T-cell (primary cell): ENCODE data around the gene WDR7. TPM values are rescaled to one million over a fixed set of nuclear protein-coding genes. Genes with fewer than 3 reads are reported as not detected.
A peak's percentile ranks its signal among the peaks of the same experiment; 100 is the strongest.

Experiments
- ATAC-seq, 4 experiments: fragments of 200-7000 bp in 3 of 4; fragments of 150-1000 bp in 1 of 4; cut with Tn5 transposase; replicated peaks in 1 of 4; 1 replicate in 3 of 4; 2 replicates in 1 of 4; pipeline ENCODE4 v1.10.0; 2021; ENCODE audit warnings: moderate library complexity in 3 of 4, mild to moderate bottlenecking in 2 of 4, moderate number of reproducible peaks in 1 of 4
- CTCF ChIA-PET, 2 donors: fragments of 300-600 bp; sonication (Branson Sonifier 250); formaldehyde crosslinking; loops; one replicate each; lab custom pipeline; 2022; ENCODE audit warnings: antibody characterized with exemption in 2 of 2; lab: Charles Lee
- POLR2A ChIA-PET, 2 donors: fragments of 300-600 bp; sonication (Branson Sonifier 250); formaldehyde crosslinking; loops; one replicate each; lab custom pipeline; 2022; ENCODE audit warnings: antibody characterized with exemption in 2 of 2; lab: Charles Lee
- DNase-seq, 35 experiments: peaks; one replicate each; pipeline versions ENCODE4 v3.0.0 to v3.0.0-alpha.2; 2013 to 2023
- H3K27ac ChIP-seq: one replicate; pipeline ENCODE4 v1.5.1; 2013; ENCODE audit warnings: low read length
- H3K27me3 ChIP-seq, 2 experiments: replicated peaks in 1 of 2; 1 replicate in 1 of 2; 2 replicates in 1 of 2; pipeline versions ENCODE4 v1.6.1 to v1.7.0; 2013; ENCODE audit warnings: low read length in 1 of 2, mixed read lengths in 1 of 2; ENCODE audit not compliant: control insufficient read depth in 2 of 2, insufficient read depth in 2 of 2; ENCODE audit errors: extremely low read depth in 1 of 2
- H3K36me3 ChIP-seq, 2 donors: 1 replicate in 1 of 2; 2 replicates in 1 of 2; pipeline versions ENCODE4 v1.6.1 to v1.7.0; 2013; ENCODE audit warnings: low read length in 1 of 2; ENCODE audit not compliant: control insufficient read depth in 2 of 2, insufficient read depth in 1 of 2; ENCODE audit errors: extremely low read depth in 1 of 2
- H3K4me1 ChIP-seq, 2 experiments: 1 replicate in 1 of 2; 2 replicates in 1 of 2; pipeline versions ENCODE4 v1.6.1 to v1.7.0; 2013; ENCODE audit warnings: low read length in 2 of 2, mixed read lengths in 1 of 2; ENCODE audit not compliant: insufficient read depth in 2 of 2, control insufficient read depth in 1 of 2; ENCODE audit errors: extremely low read depth in 1 of 2
- H3K4me3 ChIP-seq, 2 donors: 1 replicate in 1 of 2; 2 replicates in 1 of 2; pipeline versions ENCODE4 v1.5.1 to v1.7.0; 2013; ENCODE audit warnings: mild to moderate bottlenecking in 2 of 2, low read length in 1 of 2, moderate library complexity in 1 of 2; ENCODE audit not compliant: control insufficient read depth in 1 of 2; ENCODE audit errors: extremely low read depth in 1 of 2
- H3K9me3 ChIP-seq: 2 replicates; pipeline ENCODE4 v1.7.0; 2013
- H3K27ac Mint-ChIP-seq, 2 donors: one replicate each; pipeline ENCODE4 v1.8.0; 2020 to 2021; ENCODE audit warnings: mild to moderate bottlenecking in 2 of 2, mixed read lengths in 2 of 2
- H3K27me3 Mint-ChIP-seq, 2 donors: one replicate each; pipeline ENCODE4 v1.8.0; 2021 to 2022; ENCODE audit warnings: mixed read lengths in 2 of 2
- H3K36me3 Mint-ChIP-seq: one replicate; pipeline ENCODE4 v1.8.0; 2021; ENCODE audit warnings: mixed read lengths
- H3K4me1 Mint-ChIP-seq, 3 donors: one replicate each; pipeline ENCODE4 v1.8.0; 2020 to 2022; ENCODE audit warnings: mixed read lengths in 3 of 3, mild to moderate bottlenecking in 1 of 3
- H3K4me3 Mint-ChIP-seq, 3 donors: one replicate each; pipeline ENCODE4 v1.8.0; 2020 to 2022; ENCODE audit warnings: mild to moderate bottlenecking in 3 of 3, mixed read lengths in 3 of 3, moderate library complexity in 3 of 3
- H3K9me3 Mint-ChIP-seq, 3 donors: one replicate each; pipeline ENCODE4 v1.8.0; 2020 to 2022; ENCODE audit warnings: mixed read lengths in 3 of 3
- WGBS: methylation state at CpG from one replicate; pipeline ENCODE4 v1.1.5; 2013; ENCODE audit warnings: missing lambda C conversion rate; ENCODE audit not compliant: insufficient coverage; 5-methylcytosine and 5-hydroxymethylcytosine counted together
- total RNA-seq, 35 experiments: library from RNA in 6 of 35; stranded (reverse) in 6 of 35; fragments of 120-200 nt in 1 of 35; gene quantifications; one replicate each; pipeline versions ENCODE4 v1.2.1 to v1.2.4 and lab custom pipeline; 2013 to 2026

The WDR7 gene
- total RNA-seq, 5 donors from 2014 or later (not counting 1 experiment from before 2014, with no cell fraction given): 35.9 to 65.6 (median 41.5) TPM

DNA sequence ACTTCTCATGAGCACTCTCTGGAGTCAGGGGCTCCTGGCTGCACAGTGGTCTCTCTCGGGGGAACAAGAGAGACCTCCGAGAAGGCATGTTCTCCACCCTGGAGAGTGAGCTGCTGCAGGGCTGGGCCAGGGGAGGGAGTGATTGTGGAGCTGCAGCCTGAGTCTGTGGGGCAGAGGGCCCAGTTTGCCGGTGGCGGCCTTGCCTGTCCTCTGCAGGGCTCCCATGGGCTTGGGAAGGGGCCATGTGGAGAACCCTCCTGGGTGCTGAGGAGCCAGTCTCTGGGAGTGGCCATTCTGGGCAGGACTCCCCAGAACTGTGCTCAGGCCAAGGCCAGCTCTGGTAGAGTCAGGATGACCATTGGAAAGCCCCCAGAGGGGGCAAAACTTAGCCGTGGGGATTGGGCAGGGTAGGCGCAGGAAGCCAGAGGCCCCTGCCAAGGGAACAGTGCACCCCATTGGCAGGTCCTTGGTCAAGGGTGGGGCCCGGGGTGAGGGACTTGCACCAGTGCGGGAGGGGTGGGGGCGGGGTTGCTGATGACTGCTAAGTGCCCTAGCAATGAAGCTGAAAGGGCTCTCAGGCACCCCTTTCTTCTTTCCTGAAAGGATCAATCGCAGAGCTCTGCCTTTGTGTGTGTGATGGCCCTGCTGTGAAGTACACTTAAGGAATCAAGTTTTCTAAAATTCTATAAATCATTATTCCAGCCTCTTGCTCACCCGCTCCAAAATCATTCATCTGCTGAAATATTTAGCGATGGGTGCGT, 426.0 kb downstream of the WDR7 start:
- H3K27ac ChIP-seq: no peak overlapping the region
- no peaks in the 10 kb centered on the region for H3K9me3 ChIP-seq
- Mint-ChIP-seq H3K27ac (no peak overlapping the region), H3K4me1 (peaks cover 8 to 20% (median 13%) of the 10 kb centered on the region in 3 donors), H3K4me3 (peak overlapping the region in 1 of 3 donors; percentile 5), H3K36me3 (no peaks in the 10 kb centered on the region), H3K27me3 (peaks cover 9 to 18% of the 10 kb centered on the region in 2 donors), H3K9me3 (peaks cover 0 to 4% (median 0%) of the 10 kb centered on the region in 3 donors)
- no peak for DNase-seq
- whole genome bisulfite sequencing: 87% methylated on average over 9 of the region's 13 CpGs
- H3K4me3 ChIP-seq: no peak overlapping the region
- no peaks in the 10 kb centered on the region for H3K36me3 ChIP-seq
- ChIA-PET CTCF (no interaction called here), POLR2A (no interaction called here)
- H3K27me3 ChIP-seq: peaks cover 0 to 10% of the 10 kb centered on the region in 2 experiments
- H3K4me1 ChIP-seq: peaks cover 0 to 20% of the 10 kb centered on the region in 2 experiments
- no peak for ATAC-seq

DNA sequence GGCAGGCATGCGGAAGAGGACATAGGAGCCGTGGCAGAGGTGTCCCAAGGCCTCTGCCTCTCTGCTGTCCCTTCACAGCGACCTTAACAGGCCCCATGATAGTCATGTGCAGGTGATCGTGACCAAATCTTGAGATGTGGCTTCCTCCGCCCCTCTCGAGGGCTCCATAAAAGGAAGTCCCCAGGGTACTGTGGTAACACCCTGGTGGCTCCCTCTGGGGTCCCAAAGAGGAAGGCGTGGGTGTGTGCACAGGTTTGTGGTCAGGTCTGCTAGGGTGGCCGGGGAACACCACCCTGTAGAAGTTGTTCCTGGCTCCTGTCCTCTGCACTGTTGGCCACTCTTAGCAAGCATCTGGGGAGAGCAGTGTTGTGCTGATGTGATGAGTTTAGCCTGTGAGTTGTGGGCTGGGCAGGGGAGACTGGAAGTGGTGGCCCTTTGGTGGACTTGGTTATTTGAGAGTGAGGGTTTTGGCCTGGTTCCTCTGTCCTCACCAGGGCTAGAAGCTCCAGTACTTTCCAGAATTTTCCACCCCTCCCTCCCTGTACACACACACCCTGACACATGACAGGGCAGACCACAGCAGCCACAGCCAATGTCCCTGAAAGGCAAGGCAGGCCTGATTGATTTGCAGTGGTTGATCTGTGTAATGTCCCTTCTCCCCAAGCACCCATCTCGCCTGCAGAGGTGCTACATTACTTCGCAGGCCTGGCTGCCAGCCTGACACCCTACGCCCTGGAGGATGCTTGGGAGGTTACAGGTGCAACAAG, 426.8 kb downstream of the WDR7 start:
- peak overlapping the region in 1 of 3 donors; percentile 5 for H3K4me3 Mint-ChIP-seq
- Histone ChIP-seq H3K36me3 (no peaks in the 10 kb centered on the region), H3K27me3 (peaks cover 0 to 10% of the 10 kb centered on the region in 2 experiments), H3K4me1 (peaks cover 0 to 20% of the 10 kb centered on the region in 2 experiments), H3K4me3 (peak overlapping the region in 1 of 2 donors; percentile 17), H3K9me3 (no peaks in the 10 kb centered on the region), H3K27ac (no peak overlapping the region)
- ChIA-PET POLR2A (no interaction called here), CTCF (no interaction called here)
- H3K36me3 Mint-ChIP-seq: no peaks in the 10 kb centered on the region
- peaks cover 8 to 20% (median 13%) of the 10 kb centered on the region in 3 donors for H3K4me1 Mint-ChIP-seq
- ATAC-seq (peak; percentile 25 to 78 (median 69)), DNase-seq (peak in 17 of 35 experiments; percentile 1 to 40 (median 9))
- H3K27me3 Mint-ChIP-seq: peaks cover 4 to 14% of the 10 kb centered on the region in 2 donors
- 16% methylated on average over 10 of the region's 11 CpGs for WGBS
- H3K9me3 Mint-ChIP-seq: peaks cover 0 to 4% (median 3%) of the 10 kb centered on the region in 3 donors
- H3K27ac Mint-ChIP-seq: no peak overlapping the region

DNA sequence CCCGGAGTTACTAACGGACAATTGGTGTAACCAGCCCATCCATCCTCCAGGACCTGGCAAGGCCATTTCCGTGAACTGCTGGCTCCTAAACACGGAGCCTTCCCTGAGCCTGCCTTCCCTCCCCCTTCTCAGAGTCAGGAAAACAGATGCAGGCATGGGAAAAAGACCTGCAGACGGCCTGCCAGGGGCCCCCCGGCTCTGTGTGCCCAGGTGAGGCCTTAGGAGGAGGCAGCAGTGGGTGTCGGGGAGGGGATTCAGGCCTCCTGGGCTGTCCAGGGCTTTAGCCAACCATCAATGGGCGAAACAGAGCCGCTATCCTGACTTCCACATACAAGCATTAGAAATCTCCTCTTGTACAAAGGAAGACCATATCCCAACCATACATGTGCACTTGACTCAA, 427.5 kb downstream of the WDR7 start:
- 100% methylated on average over 2 of the region's 9 CpGs for WGBS
- ChIA-PET POLR2A (no interaction called here), CTCF (no interaction called here)
- no peak for DNase-seq
- H3K9me3 ChIP-seq: no peaks in the 10 kb centered on the region
- no peak overlapping the region for H3K4me3 Mint-ChIP-seq
- ATAC-seq: no peak
- H3K4me3 ChIP-seq: no peak overlapping the region
- H3K27ac ChIP-seq: no peak overlapping the region
- peaks cover 0 to 10% of the 10 kb centered on the region in 2 experiments for H3K27me3 ChIP-seq
- no peaks in the 10 kb centered on the region for H3K36me3 ChIP-seq
- H3K27me3 Mint-ChIP-seq: peaks cover 4 to 14% of the 10 kb centered on the region in 2 donors
- H3K36me3 Mint-ChIP-seq: no peaks in the 10 kb centered on the region
- no peak overlapping the region for H3K27ac Mint-ChIP-seq
- peaks cover 0 to 4% (median 3%) of the 10 kb centered on the region in 3 donors for H3K9me3 Mint-ChIP-seq
- peaks cover 8 to 22% (median 13%) of the 10 kb centered on the region in 3 donors for H3K4me1 Mint-ChIP-seq
- H3K4me1 ChIP-seq: peaks cover 0 to 20% of the 10 kb centered on the region in 2 experiments

DNA sequence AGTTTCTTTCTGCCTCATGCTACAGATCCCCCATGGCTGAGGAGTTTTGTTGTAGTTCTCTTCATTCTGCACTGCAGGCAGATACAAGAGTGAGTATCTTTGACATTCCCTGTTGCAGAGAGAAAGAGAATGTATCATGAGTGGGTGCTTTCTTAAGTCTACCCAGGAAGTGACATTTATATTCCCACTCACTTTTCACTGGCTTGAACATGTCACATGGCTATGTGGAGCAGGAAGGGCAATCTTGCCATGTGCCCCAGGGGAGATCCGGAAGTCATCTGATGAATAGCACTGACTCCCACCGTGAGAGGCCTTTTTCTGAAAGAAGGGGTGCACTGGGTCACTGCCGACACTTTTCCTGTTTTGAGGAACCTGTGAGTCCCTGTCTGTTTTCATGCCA, 429.3 kb downstream of the WDR7 start:
- 89% methylated on average over 3 of the region's 3 CpGs for WGBS
- Mint-ChIP-seq H3K4me3 (no peak overlapping the region), H3K27ac (no peak overlapping the region), H3K36me3 (no peaks in the 10 kb centered on the region), H3K4me1 (peaks cover 25 to 39% (median 26%) of the 10 kb centered on the region in 3 donors), H3K9me3 (peaks cover 0 to 4% (median 3%) of the 10 kb centered on the region in 3 donors), H3K27me3 (peaks cover 4 to 19% of the 10 kb centered on the region in 2 donors)
- DNase-seq (no peak), ATAC-seq (no peak)
- no peaks in the 10 kb centered on the region for H3K9me3 ChIP-seq
- H3K27me3 ChIP-seq: peaks cover 0 to 10% of the 10 kb centered on the region in 2 experiments
- no peak overlapping the region for H3K4me3 ChIP-seq
- peaks cover 0 to 27% of the 10 kb centered on the region in 2 experiments for H3K4me1 ChIP-seq
- H3K36me3 ChIP-seq: no peaks in the 10 kb centered on the region
- no peak overlapping the region for H3K27ac ChIP-seq
- CTCF ChIA-PET: no interaction called here
- POLR2A ChIA-PET: no interaction called here

DNA sequence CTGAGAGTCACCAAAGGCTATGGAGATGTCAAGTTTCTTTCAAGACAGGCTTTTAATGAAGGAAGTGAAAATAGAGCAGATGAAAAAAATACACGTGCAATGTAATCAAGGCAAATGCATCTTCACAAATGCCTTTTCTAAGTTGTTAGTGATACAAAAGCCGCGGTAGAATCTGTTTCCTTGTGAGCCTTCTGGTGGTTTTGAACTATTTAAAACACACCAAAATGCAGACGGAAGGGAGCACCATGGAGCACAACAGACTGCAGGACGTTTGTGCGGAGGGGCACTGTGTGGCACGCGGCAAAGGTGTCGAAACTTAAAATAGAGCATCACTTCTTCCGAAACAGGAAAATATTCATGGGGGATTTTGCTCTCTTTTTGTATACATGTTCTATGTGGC, 430.7 kb downstream of the WDR7 start:
- no peak overlapping the region for H3K27ac Mint-ChIP-seq
- peaks cover 4 to 21% of the 10 kb centered on the region in 2 donors for H3K27me3 Mint-ChIP-seq
- Histone ChIP-seq H3K4me3 (no peak overlapping the region), H3K27me3 (peaks cover 0 to 10% of the 10 kb centered on the region in 2 experiments), H3K36me3 (no peaks in the 10 kb centered on the region), H3K27ac (no peak overlapping the region), H3K9me3 (no peaks in the 10 kb centered on the region), H3K4me1 (peaks cover 0 to 26% of the 10 kb centered on the region in 2 experiments)
- DNase-seq (no peak), ATAC-seq (no peak)
- ChIA-PET POLR2A (no interaction called here), CTCF (no interaction called here)
- 100% methylated on average over 4 of the region's 10 CpGs for WGBS
- H3K9me3 Mint-ChIP-seq: peaks cover 0 to 4% (median 3%) of the 10 kb centered on the region in 3 donors
- no peaks in the 10 kb centered on the region for H3K36me3 Mint-ChIP-seq
- peaks cover 24 to 37% (median 25%) of the 10 kb centered on the region in 3 donors for H3K4me1 Mint-ChIP-seq
- no peak overlapping the region for H3K4me3 Mint-ChIP-seq

DNA sequence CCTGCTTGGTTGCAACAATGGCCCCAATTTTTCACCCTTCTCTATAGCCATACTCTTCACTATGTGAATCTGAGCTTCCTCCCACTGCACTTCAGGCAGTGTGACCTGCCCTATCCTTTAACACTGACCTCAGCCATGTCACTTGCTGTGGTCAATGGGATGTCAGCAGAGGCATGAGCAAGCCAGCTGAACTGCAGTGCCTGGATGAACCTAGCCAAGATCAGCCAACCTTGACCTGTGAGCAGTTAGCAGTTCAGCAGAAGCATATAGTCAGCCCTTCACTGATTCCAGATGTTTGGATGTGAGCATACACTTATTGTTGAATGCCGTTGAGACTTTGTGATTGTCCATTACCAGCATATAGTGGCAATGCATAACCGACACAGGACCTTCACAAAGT, 432.3 kb downstream of the WDR7 start:
- 80% methylated on average over 2 of the region's 2 CpGs for WGBS
- Histone ChIP-seq H3K4me3 (no peak overlapping the region), H3K36me3 (no peaks in the 10 kb centered on the region), H3K9me3 (no peaks in the 10 kb centered on the region), H3K27me3 (peaks cover 0 to 7% of the 10 kb centered on the region in 2 experiments), H3K27ac (no peak overlapping the region), H3K4me1 (peaks cover 0 to 10% of the 10 kb centered on the region in 2 experiments)
- peaks cover 0 to 4% (median 3%) of the 10 kb centered on the region in 3 donors for H3K9me3 Mint-ChIP-seq
- CTCF ChIA-PET: no interaction called here
- ATAC-seq (no peak), DNase-seq (no peak)
- no peaks in the 10 kb centered on the region for H3K36me3 Mint-ChIP-seq
- no peak overlapping the region for H3K4me3 Mint-ChIP-seq
- peaks cover 13 to 22% (median 17%) of the 10 kb centered on the region in 3 donors for H3K4me1 Mint-ChIP-seq
- H3K27ac Mint-ChIP-seq: no peak overlapping the region
- H3K27me3 Mint-ChIP-seq: peaks cover 8 to 33% of the 10 kb centered on the region in 2 donors
- POLR2A ChIA-PET: no interaction called here
